Measurements from ENCODE around the gene TRAM2.
A peak's percentile ranks its signal among the peaks of the same experiment; 100 is the strongest.

TRAM2 gene, protein sequence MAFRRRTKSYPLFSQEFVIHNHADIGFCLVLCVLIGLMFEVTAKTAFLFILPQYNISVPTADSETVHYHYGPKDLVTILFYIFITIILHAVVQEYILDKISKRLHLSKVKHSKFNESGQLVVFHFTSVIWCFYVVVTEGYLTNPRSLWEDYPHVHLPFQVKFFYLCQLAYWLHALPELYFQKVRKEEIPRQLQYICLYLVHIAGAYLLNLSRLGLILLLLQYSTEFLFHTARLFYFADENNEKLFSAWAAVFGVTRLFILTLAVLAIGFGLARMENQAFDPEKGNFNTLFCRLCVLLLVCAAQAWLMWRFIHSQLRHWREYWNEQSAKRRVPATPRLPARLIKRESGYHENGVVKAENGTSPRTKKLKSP

GRCh38 chr6:52577022-52577777, at the start of gene TRAM2:
Gene TRAM2, minus strand, starts transcription at chr6:52577060. Its CDS starts 145 bp downstream, at chr6:52576915.
- DNase-seq (ENCODE audit: low read depth in 2 of 2) = peak; percentile 35 to 76

- DNase-seq (ENCODE audit: low read depth in 2 of 2) = no peak
Observed at GRCh38 chr6:52622810-52623209, 46.0 kb upstream of the TRAM2 start.

- no peak for DNase-seq (ENCODE audit: low read depth in 2 of 2)
Observed at GRCh38 chr6:52621631-52622030, 44.8 kb upstream of the TRAM2 start.

DNA sequence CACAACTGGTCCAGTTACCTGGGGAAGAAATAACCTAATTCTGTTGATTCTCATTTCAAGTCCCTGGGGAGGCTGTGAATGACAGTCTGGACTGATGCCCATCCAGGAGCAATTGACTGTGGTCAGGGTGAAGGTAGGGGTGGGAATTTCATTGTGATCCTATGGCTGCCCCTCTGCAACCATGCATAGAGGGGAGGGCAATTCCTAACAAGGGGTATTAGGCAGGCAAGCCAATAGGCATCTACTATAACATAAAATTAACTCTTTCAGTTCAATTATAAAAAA, 44.0 kb upstream of the TRAM2 start:
- no peak for DNase-seq (ENCODE audit: low read depth in 2 of 2)

- DNase-seq (ENCODE audit: low read depth in 2 of 2) = no peak
Observed at GRCh38 chr6:52620055-52620905, 43.4 kb upstream of the TRAM2 start.

DNA sequence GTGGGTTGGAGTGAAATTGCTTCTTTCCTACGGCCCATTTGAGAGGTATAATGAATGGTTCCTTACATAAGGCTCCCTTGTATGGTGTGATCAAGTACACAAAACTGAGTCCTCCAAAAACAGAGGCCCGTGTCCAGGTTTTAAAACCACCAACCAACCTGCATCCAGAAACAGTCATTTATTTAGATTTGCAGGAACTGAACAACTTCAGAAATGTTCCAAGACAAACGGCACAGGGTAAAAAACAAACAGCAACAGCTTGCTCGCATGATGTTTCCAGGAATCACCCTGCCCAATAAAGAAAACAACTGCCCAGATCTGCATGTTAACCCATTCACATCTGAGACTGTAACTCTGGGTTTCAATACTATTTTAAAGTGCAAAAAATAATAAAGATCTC, 40.2 kb upstream of the TRAM2 start:
- no peak for DNase-seq (ENCODE audit: low read depth in 2 of 2)

DNA sequence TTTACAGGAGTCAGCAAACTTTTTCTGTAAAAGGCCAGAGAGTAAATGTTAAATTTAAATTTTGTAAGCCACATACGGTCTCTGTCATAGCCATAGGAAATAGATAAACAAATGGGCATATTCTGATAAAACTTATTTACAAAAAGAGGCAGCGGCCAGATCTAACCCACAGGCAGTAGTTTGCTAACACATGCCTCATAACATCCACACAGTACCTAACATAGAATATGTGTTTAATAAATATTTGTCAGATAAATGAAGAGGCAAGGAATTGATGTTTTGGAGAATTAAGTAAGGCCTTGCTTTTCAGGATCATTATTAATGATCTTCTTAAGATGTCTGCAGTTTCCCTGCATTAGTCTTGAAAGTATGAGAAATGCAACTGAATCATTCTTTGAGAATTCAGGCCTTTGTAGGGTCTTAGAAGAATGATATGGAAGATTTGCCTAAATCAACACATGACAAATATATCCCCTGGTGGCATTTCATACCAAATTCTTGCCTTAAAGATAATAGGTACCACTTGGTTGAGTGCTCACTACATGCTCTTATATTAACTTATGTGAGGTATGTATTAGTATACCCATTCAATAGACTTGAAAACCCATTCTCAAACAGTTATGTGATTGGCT, 39.3 kb upstream of the TRAM2 start:
- DNase-seq (ENCODE audit: low read depth in 2 of 2) = no peak

DNA sequence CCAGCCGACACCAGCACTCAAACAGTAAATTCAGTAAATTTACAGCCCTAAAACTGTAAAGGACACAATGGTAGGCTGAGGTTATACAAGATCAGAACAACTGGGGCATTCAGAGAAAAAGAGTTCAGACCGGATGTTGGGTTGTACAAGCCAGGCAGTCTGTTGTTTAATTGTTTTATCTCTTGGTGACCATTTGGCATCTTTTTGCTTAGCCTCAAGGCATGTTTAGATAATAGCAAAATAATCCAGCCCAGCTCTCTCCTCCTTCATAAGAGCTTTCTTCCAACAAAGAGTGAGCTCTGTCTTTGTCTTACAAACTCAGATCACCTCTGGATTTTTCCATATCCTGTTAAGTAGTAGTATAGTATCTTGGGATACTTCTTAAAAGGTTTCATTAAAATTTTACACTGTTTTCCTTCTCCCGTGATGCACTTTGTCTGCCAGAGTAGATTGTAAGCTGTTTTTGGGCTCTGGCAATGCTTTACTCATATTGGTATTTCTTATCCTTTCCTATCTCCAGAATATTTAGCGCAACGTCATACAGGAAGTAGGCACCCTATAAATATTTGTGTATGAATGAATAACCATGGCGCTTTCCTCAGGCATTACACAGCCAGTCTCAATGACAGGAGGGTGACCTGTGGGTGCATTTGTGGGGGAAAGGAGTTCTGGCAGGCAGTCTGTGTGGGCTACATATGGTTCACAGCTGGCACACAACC, 35.6 kb upstream of the TRAM2 start:
- DNase-seq (ENCODE audit: low read depth in 2 of 2) = no peak

GRCh38 chr6:52611833-52612232, 35.0 kb upstream of the TRAM2 start:
- no peak for DNase-seq (ENCODE audit: low read depth in 2 of 2)

DNA sequence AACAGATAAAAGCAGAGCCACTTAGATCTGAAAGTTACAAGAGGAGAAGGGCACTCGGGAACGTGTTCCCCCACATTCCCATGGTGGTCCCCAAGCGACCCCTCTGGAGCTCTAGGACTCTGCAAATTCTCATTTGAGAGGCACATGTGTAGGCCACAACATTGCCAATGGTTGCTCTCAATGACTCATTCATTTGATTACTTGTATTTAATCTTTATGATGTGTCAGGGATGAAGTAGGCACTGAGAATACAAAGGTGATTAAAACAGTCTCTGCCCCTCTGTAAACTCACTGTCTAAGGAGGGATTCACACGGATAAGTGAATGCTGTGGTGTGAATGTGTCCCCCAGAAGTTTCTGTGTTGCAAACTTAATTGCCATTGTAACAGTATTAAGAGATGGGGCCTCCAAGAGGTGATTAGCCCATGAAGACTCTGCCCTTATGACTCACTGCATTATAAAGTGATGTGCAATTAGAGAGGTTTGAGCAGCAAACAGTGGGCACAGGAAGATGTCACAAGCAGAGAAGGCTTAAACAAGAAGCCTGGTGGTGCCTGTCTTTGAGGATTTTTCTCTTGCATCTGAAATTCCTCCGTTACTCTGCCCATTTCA, 34.0 kb upstream of the TRAM2 start:
- DNase-seq (ENCODE audit: low read depth in 2 of 2) = no peak

GRCh38 chr6:52610011-52610410, 33.2 kb upstream of the TRAM2 start:
- DNase-seq (ENCODE audit: low read depth in 2 of 2) = no peak

DNA sequence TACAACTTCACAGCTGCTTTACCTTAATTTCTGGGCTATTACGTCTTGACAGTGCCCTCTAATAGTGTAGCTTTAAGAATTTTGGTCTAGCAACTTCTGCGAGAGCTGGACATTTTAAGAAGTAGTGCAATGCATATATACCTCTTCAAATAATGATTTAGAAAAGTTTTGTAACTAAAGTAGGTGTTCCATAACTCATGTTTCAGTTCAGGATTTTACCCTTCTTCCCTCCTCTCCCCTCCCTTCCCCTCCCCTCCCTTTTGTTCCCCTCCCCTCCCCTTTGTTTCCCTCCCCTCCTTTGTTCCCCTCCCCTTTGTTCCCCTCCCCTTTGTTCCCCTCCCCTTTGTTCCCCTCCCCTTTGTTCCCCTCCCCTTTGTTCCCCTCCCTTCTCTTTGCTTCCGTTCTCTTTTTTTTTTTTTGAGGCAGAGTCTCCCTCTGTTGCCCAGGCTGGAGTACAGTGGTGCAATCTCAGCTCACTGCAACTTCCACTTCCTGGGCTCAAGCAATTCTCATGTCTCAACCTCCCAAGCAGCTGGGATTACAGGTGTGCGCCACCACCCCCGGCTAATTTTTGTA, 28.8 kb upstream of the TRAM2 start:
- DNase-seq (ENCODE audit: low read depth in 2 of 2) = no peak

DNA sequence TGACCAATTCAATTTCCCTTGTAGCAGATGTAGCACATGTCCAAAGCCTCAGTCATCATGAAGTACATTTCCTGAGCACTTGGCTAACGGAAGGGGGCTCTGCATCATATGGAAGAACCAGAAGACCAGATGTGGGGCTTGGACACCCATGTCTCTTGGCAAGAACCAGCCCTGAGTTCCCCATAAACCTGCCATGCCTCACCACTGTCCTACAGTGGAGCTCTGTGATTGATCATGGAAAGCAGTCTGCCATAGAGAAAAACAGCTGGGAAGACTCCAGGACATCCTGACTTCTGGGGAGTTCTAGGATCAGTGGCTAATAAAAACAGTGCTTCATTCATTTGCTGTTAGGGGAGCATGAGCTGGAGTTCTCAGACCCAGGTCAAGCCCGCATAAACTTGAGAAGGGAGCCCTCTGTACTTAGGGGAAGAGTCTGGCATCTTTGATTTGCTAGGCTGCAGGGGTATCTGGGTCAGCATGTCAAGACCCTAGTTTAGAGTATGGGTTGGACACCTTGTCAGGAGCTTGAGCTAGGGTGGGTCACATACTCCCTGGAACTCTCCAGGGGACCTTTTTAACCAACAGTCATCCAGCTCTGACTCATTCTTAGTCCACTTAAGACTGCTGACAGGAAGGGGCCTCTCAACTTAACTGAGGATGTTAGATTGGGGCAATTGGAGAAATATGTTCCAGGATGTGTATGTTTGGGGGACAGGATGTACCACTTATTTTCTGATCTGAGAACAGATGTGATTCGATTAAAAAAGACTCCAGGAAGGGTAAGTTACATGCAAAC, 26.3 kb upstream of the TRAM2 start:
- no peak for DNase-seq (ENCODE audit: low read depth in 2 of 2)

DNA sequence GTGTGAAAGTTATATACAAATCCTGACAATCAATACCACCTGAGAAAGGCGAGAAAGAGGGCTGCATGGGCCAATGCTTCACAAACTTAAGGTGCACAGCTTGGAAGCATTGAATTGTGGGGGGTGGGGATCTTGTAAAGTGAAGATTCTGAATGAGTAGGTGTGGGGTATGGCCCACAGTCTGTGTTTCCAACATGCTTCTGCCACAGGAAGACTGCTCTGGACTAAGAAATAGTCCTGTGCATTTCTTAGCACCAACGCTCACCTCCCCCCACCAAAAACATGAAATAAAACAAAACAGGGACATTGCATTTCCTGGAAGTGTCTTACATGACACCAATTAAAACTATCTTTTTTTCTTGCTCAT, 21.9 kb upstream of the TRAM2 start:
- no peak for DNase-seq (ENCODE audit: low read depth in 2 of 2)

DNA sequence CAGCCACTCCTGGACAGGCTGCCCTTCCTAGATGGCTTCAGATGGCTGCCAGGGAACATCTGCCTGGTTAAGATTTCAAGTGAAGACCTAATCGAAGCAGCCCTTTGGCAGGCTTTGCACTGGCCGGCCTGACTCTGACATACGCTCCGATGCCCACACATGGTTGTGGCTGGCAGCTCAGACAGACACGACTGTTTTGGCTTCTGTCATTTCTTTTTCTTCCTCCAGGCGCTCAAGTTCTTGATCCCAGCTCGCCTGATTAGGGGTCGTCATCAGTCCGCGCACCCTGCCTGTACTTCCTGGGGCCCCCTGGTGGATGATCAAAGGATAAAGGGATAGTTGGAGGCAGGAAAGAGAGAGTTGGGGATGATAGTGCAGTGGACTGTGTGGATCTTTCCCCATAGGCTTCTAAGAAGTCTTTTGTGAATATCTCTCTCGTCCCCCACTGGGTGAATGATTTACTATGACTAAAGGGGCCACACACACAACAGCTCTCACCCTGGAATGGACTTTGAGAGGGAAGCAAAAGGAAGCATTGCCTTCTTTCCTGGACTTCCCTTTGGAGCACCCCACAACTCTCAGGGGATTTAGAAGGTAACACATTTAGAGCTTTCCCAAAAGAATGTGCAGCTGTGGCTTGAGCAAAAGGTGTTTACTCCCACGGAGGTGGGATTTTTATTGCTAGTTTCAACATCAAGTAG, 21.4 kb upstream of the TRAM2 start:
- no peak for DNase-seq (ENCODE audit: low read depth in 2 of 2)

DNA sequence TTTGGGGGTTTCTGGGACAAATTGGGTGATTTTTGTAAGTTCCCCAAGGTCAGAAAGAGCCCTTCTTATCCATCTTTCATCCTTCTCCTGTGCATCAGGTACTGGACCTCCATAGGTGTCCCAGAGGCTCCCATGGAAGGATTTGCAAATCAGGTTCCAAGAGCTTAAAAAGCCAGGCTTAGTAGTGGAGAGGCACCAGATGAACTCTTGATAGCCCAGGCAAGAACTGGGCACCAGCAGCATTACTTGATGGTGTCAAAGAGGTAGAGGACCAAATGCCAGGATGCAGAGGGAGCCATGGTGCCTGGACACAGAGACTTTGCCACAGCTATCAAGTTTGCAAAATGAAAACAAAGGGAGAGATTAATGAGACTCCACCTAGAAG, 20.9 kb upstream of the TRAM2 start:
- DNase-seq (ENCODE audit: low read depth in 2 of 2) = no peak

DNA sequence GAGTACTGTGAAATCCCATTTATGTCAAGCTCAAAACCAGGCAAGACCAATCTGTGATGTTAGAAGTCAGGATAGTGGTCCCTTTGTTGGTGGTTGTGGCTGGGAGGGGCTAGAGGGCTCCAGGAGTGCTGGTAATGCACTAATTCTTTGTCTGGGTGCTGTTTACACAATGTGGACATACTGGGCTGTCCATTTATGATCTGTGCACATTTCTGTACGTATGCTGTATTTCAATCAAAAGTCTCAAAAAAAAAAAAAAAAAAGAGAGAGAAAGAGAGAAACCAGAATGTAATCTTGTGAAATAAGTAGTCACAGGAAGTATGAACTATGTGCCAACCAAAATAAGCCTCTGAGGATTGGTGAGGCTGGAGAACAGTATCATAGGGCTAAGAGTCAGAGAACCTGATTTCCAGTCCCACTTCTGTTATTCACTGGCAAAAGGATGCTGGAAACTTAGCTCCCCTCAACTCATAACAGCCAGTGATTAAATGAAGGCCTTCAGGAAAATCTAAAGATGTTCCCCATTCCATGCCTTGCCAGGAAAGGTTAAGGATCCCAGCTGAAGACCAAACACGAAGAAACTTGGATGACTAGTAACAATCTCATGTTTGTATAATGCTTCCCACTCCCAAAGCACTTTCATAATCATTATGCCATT, 19.6 kb upstream of the TRAM2 start:
- DNase-seq (ENCODE audit: low read depth in 2 of 2) = no peak

DNA sequence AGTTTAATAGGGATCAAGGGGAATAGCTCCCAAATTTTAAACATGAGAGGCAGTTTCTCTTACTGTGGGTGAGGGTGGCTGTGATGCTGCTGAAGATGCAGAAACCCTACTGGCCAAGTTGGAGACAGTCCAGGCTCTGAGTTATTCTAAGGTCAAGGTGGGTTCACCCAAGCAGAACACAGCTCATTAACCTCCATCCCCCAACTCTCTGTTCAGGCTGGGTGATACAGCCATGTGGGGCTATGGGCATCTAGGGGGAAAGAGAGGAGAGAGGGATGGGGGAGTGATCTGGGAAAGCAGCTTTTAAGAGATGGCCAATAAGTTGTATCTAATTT, 18.9 kb upstream of the TRAM2 start:
- DNase-seq (ENCODE audit: low read depth in 2 of 2) = no peak
